Esophagus mucosa (tissue), 1 donor: ENCODE measurements around the gene KRT13. TPM values are rescaled to one million over a fixed set of nuclear protein-coding genes. Genes with fewer than 3 reads are reported as not detected.
A peak's percentile ranks its signal among the peaks of the same experiment; 100 is the strongest.

ENCODE experiments used
- ATAC-seq: fragments of 200-7000 bp; cut with Tn5 transposase; one replicate; pipeline ENCODE4 v1.9.1; 2020
- total RNA-seq: library from RNA; stranded (reverse); gene quantifications from one replicate; pipeline ENCODE4 v1.2.4, GENCODE V29; 2023
- donor health status: DM: yes; HTN: yes; CAD: no.

Gene KRT13
- total RNA-seq, 1 donor from 2014 or later: 44,686 TPM

DNA sequence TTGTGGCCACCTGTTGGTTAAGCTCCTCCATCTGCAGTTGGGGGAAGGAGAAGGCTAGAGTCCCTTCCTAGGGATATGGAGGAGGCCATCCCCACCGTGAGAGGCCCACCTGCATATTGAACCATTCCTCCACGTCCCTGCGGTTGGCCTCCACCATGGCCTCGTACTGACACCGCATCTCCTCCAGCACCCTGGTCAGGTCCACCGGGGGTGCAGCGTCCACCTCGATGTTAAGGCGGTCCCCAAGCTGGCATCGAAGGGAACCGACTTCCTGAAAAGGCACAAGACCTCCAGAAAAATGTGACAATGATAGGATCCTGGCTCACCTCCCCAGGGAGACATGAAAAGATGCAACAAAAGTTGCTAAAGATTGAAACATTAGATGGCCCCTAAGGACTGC, 41.2 kb downstream of the KRT13 start:
- no peak for ATAC-seq

DNA sequence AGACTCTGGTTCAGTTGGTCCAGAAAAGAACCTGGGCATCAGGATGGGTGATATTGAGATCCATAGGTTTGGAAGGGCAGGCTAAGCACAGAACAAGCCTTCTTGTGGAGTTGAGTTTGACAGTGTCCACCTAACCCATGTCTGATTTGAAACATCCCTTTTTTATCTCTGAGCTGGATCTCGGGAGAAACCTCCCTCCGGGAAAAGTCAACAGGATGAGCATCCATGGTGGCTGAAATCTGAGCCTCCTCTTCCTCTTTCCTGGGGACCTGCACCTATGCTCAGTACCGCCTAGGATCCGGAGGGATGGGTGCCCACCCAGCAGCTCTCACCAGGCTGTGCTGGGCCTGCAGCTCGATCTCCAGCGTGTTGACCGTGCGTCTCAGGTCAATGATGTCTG, 41.7 kb downstream of the KRT13 start:
- no peak for ATAC-seq

DNA sequence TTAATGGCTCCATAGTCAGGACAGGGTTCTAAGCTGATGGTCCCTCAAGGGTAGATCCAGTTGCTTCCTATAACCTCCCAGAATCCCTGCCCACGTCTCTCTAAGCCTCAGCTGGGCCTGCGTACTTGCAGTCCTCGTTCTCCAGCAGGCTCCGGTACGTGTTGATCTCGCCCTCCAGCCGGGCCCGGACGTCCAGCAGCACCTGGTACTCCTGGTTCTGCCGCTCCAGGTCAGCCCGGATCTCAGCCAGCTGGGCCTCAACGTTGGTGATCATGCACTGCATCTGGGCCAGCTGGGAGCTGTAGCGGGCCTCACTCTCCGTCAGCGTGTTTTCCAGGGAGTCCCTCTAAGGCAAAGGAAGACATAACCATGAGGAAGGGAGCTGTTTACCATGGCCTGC, 42.7 kb downstream of the KRT13 start:
- no peak for ATAC-seq

DNA sequence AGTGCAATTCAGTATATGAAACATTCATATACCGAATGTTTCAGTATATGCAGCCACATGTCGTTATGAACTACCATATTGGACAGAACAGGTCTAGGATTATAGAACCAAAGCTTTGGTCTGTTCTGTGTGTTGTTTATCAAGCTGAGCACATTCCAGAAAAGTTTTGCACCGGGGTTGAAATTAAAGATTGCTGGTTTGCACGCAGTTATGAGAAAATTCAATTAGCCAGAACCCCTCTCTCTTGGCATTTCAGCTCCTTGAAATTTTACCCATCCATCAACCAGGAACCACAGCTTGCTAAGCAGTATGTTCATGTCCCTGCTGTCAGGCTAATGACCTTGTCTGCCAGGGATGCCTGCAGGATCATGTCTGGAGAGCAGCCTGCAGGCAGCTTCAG, 47.7 kb downstream of the KRT13 start:
- ATAC-seq: peak; percentile 50

DNA sequence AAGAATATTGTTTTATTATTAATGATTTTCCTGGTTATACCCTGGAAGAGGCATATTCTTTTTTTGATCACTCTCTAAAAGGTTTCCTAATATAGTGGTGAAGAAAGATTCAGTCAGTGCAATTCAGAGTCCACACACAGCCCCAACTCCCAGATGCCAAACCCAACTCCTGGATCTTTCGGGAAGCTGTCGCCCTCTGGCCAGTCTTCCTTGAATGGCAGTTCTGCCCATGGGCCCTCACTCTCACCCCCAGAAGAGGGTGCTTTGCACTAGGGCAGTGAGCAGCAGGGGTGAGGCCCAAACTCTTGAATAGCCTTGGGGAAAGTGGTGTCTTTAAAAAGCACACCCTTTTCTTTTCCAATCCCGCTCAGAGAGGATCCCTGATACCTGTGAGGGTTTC, 49.2 kb downstream of the KRT13 start:
- ATAC-seq: no peak

DNA sequence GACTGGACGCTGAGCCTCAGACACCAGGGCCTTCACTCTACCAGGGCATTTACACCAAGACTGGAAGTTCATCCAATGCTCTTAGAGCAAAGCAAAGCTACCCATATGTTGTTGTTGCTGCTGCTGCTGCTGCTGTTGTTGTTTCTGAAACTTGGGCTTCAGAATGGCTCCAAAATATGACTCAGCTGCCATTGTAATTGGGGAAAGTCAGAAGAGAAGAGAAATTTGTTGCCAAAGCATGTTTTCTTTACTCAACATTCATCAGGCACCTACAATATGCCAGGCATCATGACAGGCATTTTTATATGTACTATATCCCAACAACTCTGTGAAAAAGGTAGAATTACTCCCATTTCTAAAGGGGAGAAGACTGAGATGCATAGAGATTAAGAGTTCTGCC, 50.2 kb downstream of the KRT13 start:
- ATAC-seq: no peak

DNA sequence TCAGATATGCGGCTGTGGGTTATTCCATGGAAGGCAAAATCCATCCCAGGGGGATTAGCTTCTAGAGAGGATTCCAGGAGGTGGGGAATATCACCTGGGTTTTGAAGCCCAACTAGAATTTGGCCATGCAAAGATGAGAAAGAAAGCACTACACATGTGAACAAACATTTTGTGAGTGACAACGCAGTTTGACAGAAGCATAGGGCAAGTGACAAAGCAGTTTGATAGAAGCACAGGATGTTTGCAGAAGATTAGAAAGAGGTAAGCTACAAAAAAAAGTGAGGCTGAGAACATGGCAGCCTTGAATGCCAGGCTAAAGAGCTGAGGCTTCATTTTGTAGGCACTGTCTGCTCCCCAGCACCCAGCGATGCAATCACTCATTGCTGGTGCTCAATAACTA, 52.3 kb downstream of the KRT13 start:
- ATAC-seq: no peak

DNA sequence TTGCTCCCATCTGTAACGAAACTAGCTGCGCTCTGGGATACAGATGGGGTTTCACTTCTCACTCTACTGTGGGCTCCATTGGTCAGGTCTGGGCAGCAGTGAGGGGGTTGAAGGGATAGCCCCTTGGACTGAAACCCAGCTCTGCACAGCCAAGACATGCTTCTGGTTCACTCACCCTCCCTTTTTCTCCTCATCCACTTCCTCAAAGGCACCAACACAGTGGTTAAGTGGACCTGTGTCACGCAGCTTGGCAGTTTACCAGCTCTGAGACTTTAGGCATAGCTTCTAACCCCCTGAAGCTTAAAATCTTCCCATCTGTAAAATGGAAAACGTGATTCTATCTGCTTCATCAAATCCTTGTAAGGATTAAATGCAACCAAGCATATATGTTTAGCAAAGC, 53.1 kb downstream of the KRT13 start:
- peak; percentile 13 for ATAC-seq

DNA sequence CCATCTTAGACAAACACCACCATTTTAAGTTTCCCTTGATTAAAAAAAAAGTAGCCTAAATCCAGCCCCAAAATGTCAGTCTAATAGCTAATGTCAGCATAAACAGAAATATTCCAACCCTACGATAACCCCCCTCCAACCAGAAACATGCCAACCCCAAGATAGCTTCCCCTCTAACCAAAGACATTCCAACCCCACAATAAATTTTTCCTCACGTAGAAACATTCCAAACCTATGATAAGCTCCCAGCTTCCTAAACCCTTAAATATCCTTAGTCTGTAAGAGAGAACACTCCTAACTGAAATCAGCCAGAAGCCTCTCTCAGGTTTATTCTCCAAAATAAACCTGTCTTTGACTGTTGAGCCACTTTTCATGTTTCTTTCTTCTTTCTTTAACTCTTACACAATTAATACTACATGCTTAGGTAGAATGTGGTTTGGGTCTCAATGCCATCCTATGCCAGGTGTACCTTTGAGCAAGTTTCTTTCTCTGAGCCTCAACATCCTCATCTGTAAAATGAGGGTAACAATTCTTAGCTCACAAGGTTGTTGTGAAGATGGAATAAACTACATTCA, 54.2 kb downstream of the KRT13 start:
- ATAC-seq: no peak

Other genes starting within 250 kb of the KRT13 start
- not detected for gene KRTAP9-6, start 240.2 kb downstream of the KRT13 start, total RNA-seq
- not detected for gene KRTAP9-7, start 229.9 kb downstream of the KRT13 start, total RNA-seq
- gene KRTAP29-1, start 202.8 kb downstream of the KRT13 start, total RNA-seq: not detected
- not detected for gene KRTAP16-1, start 196.3 kb downstream of the KRT13 start, total RNA-seq
- not detected for gene KRTAP17-1, start 189.9 kb downstream of the KRT13 start, total RNA-seq
- gene KRT33A, start 154.8 kb downstream of the KRT13 start, total RNA-seq: 0.92 TPM
- not detected for gene KRT33B, start 135.8 kb downstream of the KRT13 start, total RNA-seq
- 0.44 TPM for gene KRT34, start 123.3 kb downstream of the KRT13 start, total RNA-seq
- gene KRT31, start 108.0 kb downstream of the KRT13 start, total RNA-seq: 4.4 TPM
- gene KRT37, start 81.0 kb downstream of the KRT13 start, total RNA-seq: not detected
- not detected for gene KRT38, start 64.6 kb downstream of the KRT13 start, total RNA-seq
- gene KRT32, start 38.2 kb downstream of the KRT13 start, total RNA-seq: 0.80 TPM
- gene KRT35, start 24.5 kb downstream of the KRT13 start, total RNA-seq: not detected
- not detected for gene KRT36, start 15.7 kb downstream of the KRT13 start, total RNA-seq
- gene KRT15, start 13.3 kb upstream of the KRT13 start, total RNA-seq: 2,810 TPM
- 366 TPM for gene KRT19, start 22.7 kb upstream of the KRT13 start, total RNA-seq
- 0.16 TPM for gene KRT9, start 66.4 kb upstream of the KRT13 start, total RNA-seq
- gene KRT14, start 81.3 kb upstream of the KRT13 start, total RNA-seq: 5,105 TPM
- gene KRT16, start 107.2 kb upstream of the KRT13 start, total RNA-seq: 2,310 TPM
- gene KRT17, start 119.0 kb upstream of the KRT13 start, total RNA-seq: 380 TPM
- 725 TPM for gene EIF1, start 183.3 kb upstream of the KRT13 start, total RNA-seq
- gene GAST, start 206.7 kb upstream of the KRT13 start, total RNA-seq: not detected
- 1.4 TPM for gene HAP1, start 229.0 kb upstream of the KRT13 start, total RNA-seq